ENCODE results near the gene GPAT3.
"Not testable (repeated sequence)": the region's sequence is repeated elsewhere in the genome, so short reads cannot be mapped to it uniquely, and the experiment has no call there.

The GPAT3 gene

GRCh38 chr4:83535520-83536361 lies at the start of gene GPAT3:
GPAT3 (plus strand) TSS chr4:83536108; CDS start chr4:83536623, 515 bp downstream.
- peak; percentile 80 for DNase-seq

GRCh38 chr4:83486457-83487129 lies 49.3 kb upstream of the GPAT3 start:
- DNase-seq = no peak

GRCh38 chr4:83489711-83490326 lies 46.1 kb upstream of the GPAT3 start:
- no peak for DNase-seq

GRCh38 chr4:83490876-83491450 lies 44.9 kb upstream of the GPAT3 start:
- DNase-seq = no peak

- DNase-seq = not testable (repeated sequence)
These were observed 39.6 kb upstream of the GPAT3 start for GRCh38 chr4:83496085-83496917.

- DNase-seq = no peak
These were observed 37.7 kb upstream of the GPAT3 start for GRCh38 chr4:83498187-83498586.

- DNase-seq = not testable (repeated sequence)
These were observed 34.2 kb upstream of the GPAT3 start for GRCh38 chr4:83501671-83502070.

- DNase-seq = no peak
These were observed 31.9 kb upstream of the GPAT3 start for GRCh38 chr4:83503974-83504373.

- no peak for DNase-seq
These were observed 31.4 kb upstream of the GPAT3 start for GRCh38 chr4:83504503-83504902.

GRCh38 chr4:83504996-83505395 lies 30.9 kb upstream of the GPAT3 start:
- no peak for DNase-seq

- DNase-seq = peak; percentile 73
These were observed 26.7 kb upstream of the GPAT3 start for GRCh38 chr4:83509156-83509585.

GRCh38 chr4:83510442-83510841 lies 25.5 kb upstream of the GPAT3 start:
- DNase-seq = no peak

GRCh38 chr4:83516042-83516772 lies 19.7 kb upstream of the GPAT3 start:
- no peak for DNase-seq

- DNase-seq = no peak
These were observed 13.7 kb upstream of the GPAT3 start for GRCh38 chr4:83522239-83522638.

GRCh38 chr4:83527671-83528070 lies 8.2 kb upstream of the GPAT3 start:
- DNase-seq = no peak

- peak; percentile 55 for DNase-seq
These were observed 709 bp downstream of the GPAT3 start for GRCh38 chr4:83536362-83537272.

GRCh38 chr4:83542225-83542624 lies 6.3 kb downstream of the GPAT3 start:
- no peak for DNase-seq

GRCh38 chr4:83546786-83547185 lies 10.9 kb downstream of the GPAT3 start:
- DNase-seq = no peak

GRCh38 chr4:83548151-83548905 lies 12.4 kb downstream of the GPAT3 start:
- peak; percentile 76 for DNase-seq

- no peak for DNase-seq
These were observed 16.2 kb downstream of the GPAT3 start for GRCh38 chr4:83552083-83552482.

Data from activated CD8-positive, alpha-beta memory T cell treated with anti-CD3 and anti-CD28 coated beads, Interleukin-2, amount 50 U/mL, for 48 hours (primary cell).